Psoas muscle (tissue), 8 donors: ENCODE results near the gene CORO1C. TPM values are rescaled to one million over a fixed set of nuclear protein-coding genes. Genes with fewer than 3 reads are reported as not detected.

Source experiments
- ATAC-seq, 4 donors: fragments of 200-7000 bp; cut with Tn5 transposase; one replicate each; pipeline ENCODE4 v1.9.1; 2020; ENCODE audit warnings: moderate library complexity in 3 of 4, mild to moderate bottlenecking in 2 of 4
- DNase-seq, 2 donors: peaks; one replicate each; pipeline ENCODE4 v3.0.0-alpha.2; 2020
- H3K27ac ChIP-seq: fragments of 200-600 bp; one replicate; pipeline ENCODE4 v1.8.0; 2022
- H3K27me3 ChIP-seq, 3 donors: fragments of 200-600 bp in 1 of 3; one replicate each; pipeline versions ENCODE4 v1.6.1 to v1.8.0; 2013 to 2022; ENCODE audit warnings: low read length in 2 of 3, mild to moderate bottlenecking in 2 of 3, moderate library complexity in 1 of 3; ENCODE audit not compliant: insufficient read depth in 3 of 3
- H3K36me3 ChIP-seq, 2 donors: fragments of 200-600 bp in 1 of 2; one replicate each; pipeline versions ENCODE4 v1.6.1 to v1.8.0; 2013 to 2022; ENCODE audit warnings: low read depth in 1 of 2, mild to moderate bottlenecking in 1 of 2, moderate library complexity in 1 of 2; ENCODE audit not compliant: insufficient read depth in 1 of 2
- H3K4me1 ChIP-seq: fragments of 200-600 bp; one replicate; pipeline ENCODE4 v1.8.0; 2022
- H3K4me3 ChIP-seq: fragments of 200-600 bp; one replicate; pipeline ENCODE4 v1.8.0; 2022; ENCODE audit warnings: mild to moderate bottlenecking
- H3K9me3 ChIP-seq: fragments of 200-600 bp; one replicate; pipeline ENCODE4 v1.8.0; 2022
- CTCF ChIP-seq: fragments of 200-600 bp; IDR thresholded peaks from one replicate; pipeline ENCODE4 v1.8.0; 2022; ENCODE audit warnings: antibody characterized with exemption
- WGBS, 3 donors: extraction: QIAGEN DNeasy Blood & Tissue Kit; methylation state at CpG; one replicate each; pipeline versions ENCODE4 v1.1.6 to v1.1.7; 2013; 5-methylcytosine and 5-hydroxymethylcytosine counted together
- intact Hi-C, 2 donors: fragments of 100-400 bp; cut with DNase I; formaldehyde crosslinking; loops; one replicate each; pipeline versions ENCODE4 v1.11.0 to v1.14.2; 2022
- polyA plus RNA-seq, 3 donors: library from polyadenylated mRNA; stranded (reverse); fragments of 200-250 nt; gene quantifications; one replicate each; pipeline ENCODE4 v1.2.3, GENCODE V29; 2013
- total RNA-seq, 4 donors: library from RNA; stranded (reverse); fragmentation: NEBNext Ultra II Directional in 2 of 4; extraction: Animal tissue kit (Norgen Biotek cat#: 25700) in 2 of 4; gene quantifications; one replicate each; pipeline versions ENCODE4 v1.2.1 to v1.2.4, GENCODE V29; 2021 to 2023
- donor health status: healthy with polysubstance abuse.
- donor health status: DM: no; HTN: no; CAD: no; lungs with moderate emphysema.
- donor health status: Bipolar disorder and iron deficiency.
- donor health status: healthy.
- donor health status: DM: yes; HTN: yes; CAD: no.
- donor health status: DM: no; HTN: no; CAD: no.
- donor health status: DM: no; HTN: no; CAD: no.
- donor health status: DM: yes; HTN: yes; CAD: no.

CORO1C gene
- total and polyA plus RNA-seq, 7 donors: 16.9 to 67.1 (median 40.5) TPM

DNA sequence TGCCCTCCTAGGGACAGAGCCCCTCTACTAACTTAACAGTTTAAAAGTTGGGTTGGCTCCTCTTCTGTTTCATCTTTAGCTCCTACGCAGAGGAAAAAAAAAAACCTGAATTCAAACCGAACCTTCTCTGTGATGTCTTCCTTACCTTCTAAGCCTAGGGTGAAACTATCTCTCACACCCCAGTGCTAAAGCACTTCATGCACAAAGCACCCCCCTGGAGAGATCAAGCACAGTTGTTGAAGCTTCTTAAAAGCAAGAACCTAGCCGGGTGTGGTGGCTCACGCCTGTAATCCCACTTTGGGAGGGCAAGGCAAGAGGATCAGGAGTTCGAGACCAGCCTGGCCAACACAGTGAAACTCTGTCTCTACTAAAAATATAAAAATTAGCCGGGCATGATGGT, 37.6 kb downstream of the CORO1C start:
- no peak overlapping the region for H3K4me3 ChIP-seq
- intact Hi-C loops: no loop called here
- no peaks in the 10 kb centered on the region for H3K27me3 ChIP-seq
- WGBS, 3 donors: 76 to 90% (median 85%) methylated on average over 6 of the region's 6 CpGs
- no peak for TF ChIP-seq CTCF
- H3K9me3 ChIP-seq: no peaks in the 10 kb centered on the region
- DNase-seq: no peak
- peaks cover 82% of the 10 kb centered on the region for H3K4me1 ChIP-seq
- ATAC-seq: no peak
- peaks cover 7 to 8% of the 10 kb centered on the region in 2 donors for H3K36me3 ChIP-seq
- peak overlapping the region; percentile 95 for H3K27ac ChIP-seq

DNA sequence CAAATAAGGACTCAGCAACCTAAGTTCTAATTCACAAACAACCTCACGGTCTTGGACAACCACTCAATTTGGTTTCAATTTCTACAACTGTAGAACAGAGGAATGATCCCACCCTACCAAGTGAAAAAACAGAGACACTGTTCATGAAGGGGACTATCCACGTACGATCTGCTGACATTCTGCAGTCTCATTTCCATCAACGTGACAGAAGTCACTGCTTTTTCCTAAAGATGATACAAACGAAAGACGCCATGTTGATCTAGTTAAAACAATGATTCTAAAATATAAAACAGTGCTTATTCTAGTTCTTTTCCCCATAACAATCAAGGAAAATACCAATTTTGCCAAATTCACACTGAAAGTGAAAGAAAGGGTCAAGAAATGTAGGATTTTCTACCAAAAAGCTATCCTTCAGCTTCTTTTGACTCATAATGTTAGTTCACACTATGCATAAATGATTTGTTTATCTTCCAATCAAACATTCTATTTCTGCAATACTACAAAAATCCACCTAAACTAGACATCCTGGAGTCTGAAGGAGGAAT, 38.1 kb downstream of the CORO1C start:
- Histone ChIP-seq H3K4me1 (peaks cover 86% of the 10 kb centered on the region), H3K27me3 (no peaks in the 10 kb centered on the region), H3K4me3 (no peak overlapping the region), H3K36me3 (peaks cover 3 to 8% of the 10 kb centered on the region in 2 donors), H3K9me3 (no peaks in the 10 kb centered on the region), H3K27ac (peak overlapping the region; percentile 95)
- ATAC-seq (no peak), DNase-seq (no peak)
- intact Hi-C loops: no loop called here
- no peak for TF ChIP-seq CTCF
- WGBS, 3 donors: 78 to 89% (median 88%) methylated on average over 6 of the region's 6 CpGs

- intact Hi-C loops: loop anchor here in 1 of 2 donors (2.0 kb wide), 1 partner anchor 39 kb away; the partner anchor contains the start of gene CORO1C
- peak; percentile 47 to 61 (median 53) for ATAC-seq
- peak; percentile 41 to 55 for DNase-seq
- no peak for TF ChIP-seq CTCF
- Histone ChIP-seq H3K27me3 (no peaks in the 10 kb centered on the region), H3K4me1 (peaks cover 86% of the 10 kb centered on the region), H3K27ac (peak overlapping the region; percentile 95), H3K4me3 (peak overlapping the region; percentile 55), H3K9me3 (no peaks in the 10 kb centered on the region), H3K36me3 (peaks cover 0 to 6% of the 10 kb centered on the region in 2 donors)
- 5 to 8% (median 6%) methylated on average over 9 of the region's 9 CpGs for WGBS, 3 donors
Measured at GRCh38 chr12:108691998-108692808, 39.1 kb downstream of the CORO1C start.

GRCh38 chr12:108691175-108691997, 39.9 kb downstream of the CORO1C start:
- peak overlapping the region; percentile 95 for H3K27ac ChIP-seq
- ATAC-seq (peak; percentile 87 to 94 (median 88)), DNase-seq (peak; percentile 95 to 98)
- H3K4me3 ChIP-seq: peak overlapping the region; percentile 55
- intact Hi-C loops: loop anchor here in 1 of 2 donors (2.0 kb wide), 1 partner anchor 39 kb away; the partner anchor contains the start of gene CORO1C
- WGBS, 3 donors: 3 to 8% (median 3%) methylated on average over 13 of the region's 13 CpGs
- peak; percentile 44 for TF ChIP-seq CTCF
- peaks cover 0 to 6% of the 10 kb centered on the region in 2 donors for H3K36me3 ChIP-seq
- peaks cover 86% of the 10 kb centered on the region for H3K4me1 ChIP-seq
- no peaks in the 10 kb centered on the region for H3K9me3 ChIP-seq
- no peaks in the 10 kb centered on the region for H3K27me3 ChIP-seq
